ENCODE results near the gene POSTN.

Gene POSTN

DNA sequence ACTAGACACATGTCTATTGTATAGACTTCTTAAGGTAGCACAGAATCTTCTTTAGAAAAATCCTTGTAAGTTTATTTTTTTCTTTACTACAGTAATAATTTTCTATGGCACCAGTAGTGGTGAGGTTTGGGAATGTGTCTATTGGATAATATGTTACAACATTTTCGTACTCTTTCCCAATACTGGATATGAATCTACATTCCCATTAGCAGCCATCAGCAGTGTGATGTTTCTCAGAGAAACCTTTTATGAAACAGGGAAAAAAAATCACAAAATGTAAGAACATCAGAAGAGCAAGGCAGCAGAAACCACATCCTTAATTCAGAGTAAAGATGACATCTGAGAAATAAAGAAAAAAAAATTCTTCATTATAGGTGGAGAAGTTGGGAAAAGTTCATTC lies 83.3 kb downstream of the POSTN start:
- no peak for DNase-seq (ENCODE audit: low read depth)
